ENCODE measurements around the gene ATG7.
"Not testable (repeated sequence)": the region's sequence is repeated elsewhere in the genome, so short reads cannot be mapped to it uniquely, and the experiment has no call there.

ATG7 gene

DNA sequence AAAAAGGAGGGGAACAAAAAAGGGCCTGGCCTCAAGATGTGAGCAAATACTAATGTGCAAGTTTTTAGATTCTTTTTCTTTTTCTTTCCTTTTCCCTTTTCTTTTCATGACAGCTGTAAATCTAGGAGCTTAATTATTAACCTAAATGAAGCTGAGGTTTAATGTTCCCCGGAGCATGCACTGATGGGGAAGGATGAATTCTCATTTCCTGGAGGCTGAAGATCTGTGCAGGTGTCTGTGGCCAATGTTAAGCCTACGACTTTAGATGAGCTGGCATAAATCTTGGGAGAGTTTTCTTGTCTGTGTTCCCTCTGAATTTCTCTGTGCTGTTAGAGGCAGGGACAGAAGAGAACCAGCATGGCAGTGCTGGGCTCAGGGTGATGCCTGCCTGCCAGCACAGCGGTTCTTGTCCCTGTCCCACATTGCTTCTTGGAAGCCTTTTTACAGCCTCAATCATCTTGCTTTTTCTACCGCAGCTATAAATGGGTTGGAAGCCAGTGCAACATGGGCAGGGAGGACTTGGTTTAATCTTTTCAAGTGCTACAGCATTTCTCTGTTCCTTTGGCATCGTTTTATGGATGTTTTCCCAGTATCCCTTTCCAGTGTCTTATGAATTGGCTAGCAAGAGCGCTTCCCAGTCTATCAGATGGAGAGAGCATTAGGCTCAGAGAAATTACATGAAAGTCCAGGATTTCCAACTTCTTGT lies 119.1 kb downstream of the ATG7 start:
- no peak for DNase-seq

DNA sequence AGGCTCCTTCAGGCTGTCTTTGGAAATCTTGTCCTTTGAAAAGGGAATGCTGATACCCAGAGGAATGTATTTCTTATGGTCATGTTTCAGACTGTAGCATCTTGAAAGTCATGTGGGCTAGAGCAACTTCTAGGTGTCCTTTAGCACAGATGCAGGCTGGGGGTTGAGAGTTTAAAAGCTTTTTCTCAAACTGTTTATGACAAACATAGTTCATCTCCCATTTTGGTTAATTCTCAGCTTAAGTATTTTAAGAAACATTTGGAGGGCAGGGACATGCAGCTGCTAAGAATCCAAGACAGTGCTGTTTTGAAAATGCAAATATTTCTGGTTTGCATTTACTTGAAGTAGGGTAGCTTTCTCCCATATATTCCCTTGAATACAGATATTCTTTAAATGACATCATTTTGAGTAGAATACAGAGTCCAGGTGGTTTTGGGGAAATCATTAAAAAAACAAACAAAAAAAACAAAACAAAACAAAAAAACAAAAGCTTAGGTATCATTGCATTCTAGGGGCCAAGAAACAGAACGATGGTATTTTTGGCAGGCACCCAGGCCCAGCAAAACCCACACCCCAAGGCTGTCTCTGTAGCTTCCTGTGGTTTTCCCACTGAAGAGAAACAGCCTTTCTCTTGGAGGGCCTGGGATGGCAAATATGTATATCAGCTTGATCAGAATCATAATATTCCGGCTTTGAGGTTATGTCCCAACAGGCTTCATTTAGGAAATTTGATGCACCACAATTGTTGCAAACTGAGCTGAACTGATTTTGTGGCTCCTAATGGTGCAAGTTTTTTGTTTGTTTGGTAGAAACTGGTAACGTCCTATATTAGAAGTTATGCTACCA lies 120.0 kb downstream of the ATG7 start:
- DNase-seq: no peak

DNA sequence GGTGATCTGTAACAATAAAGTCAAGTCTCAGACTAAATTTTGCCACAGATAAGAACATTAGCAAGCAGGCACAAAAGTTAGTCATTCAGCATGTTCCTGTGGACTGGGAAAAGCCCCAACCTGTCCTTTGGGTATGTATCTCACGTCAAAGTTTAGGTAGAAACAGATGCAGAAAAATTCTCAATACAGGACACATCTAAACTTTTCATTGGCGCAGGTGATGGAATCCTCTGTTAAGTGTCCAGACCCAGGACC lies 120.6 kb downstream of the ATG7 start:
- no peak for DNase-seq

DNA sequence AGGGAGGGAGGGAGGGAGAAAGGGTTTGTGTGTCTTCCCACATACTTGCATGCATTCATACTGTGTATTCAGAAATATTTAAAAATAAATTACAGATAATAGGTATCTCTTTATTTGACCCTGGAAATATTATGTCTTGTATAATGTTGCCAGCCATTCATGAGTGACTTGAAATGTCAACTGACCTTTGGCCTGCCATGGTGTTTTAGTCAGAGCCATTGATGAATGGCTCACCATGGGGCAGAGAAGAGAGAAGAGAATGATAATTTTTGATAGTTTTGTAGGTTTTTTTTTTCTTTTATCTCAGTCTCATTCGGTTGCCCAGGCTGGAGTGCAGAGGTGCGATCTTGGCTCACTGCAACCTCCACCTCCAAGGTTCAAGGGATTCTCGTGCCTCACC lies 121.2 kb downstream of the ATG7 start:
- no peak for DNase-seq

DNA sequence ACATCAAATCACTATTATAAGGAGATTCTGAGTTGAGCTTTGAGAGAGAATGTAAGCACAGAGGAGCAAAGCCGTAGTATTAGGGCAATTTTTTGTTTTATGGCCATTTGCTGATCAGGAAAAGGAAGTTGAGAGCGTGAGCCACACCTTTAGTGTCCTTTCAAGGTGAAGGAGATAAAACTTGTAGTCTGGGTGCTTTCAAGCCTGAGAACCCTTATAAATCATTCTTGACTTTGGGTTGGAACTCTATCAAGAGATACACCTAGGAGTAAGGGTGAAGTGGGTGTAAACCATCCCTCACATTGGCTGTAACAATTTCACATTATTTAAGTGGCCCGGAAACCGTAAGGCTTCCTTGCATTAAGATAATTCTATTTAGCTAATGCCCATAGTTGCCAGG lies 122.2 kb downstream of the ATG7 start:
- no peak for DNase-seq

DNA sequence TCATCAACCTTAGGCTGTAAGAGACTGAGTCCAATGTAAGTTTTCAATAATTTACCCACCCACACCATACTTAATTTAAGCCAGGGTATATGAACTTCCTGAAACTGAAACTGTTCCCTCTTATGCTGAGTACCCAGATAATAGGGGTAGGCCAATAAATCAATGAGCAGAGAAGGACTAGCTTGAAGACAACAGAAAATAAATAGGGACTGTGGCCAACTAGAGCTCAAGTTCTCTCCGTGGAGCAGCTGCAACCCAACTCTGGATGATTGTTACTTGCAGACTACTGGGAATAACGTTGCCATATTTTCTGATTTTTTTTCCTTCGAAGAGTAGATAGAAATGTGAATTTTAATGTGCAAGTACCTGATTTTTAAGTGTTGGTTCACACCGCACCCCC lies 128.0 kb downstream of the ATG7 start:
- DNase-seq: no peak

DNA sequence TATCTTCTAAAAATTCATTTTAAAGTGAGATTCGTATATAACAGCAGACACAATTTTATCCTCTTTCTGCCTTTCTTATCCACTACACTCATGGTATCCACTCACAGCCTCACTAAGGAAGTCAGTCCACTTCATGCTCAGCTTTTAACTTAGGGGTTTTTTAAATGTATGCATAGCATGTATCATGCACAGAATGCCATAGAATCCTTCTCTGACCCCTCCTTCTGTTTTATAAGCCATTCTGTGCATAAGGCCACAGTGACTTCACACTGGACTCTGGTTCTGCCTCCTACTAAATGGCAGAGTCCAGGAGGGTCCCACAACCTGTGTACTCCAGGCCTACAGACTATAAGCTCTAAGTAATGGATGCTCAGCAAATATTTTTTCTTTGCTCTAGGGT lies 129.2 kb downstream of the ATG7 start:
- no peak for DNase-seq

DNA sequence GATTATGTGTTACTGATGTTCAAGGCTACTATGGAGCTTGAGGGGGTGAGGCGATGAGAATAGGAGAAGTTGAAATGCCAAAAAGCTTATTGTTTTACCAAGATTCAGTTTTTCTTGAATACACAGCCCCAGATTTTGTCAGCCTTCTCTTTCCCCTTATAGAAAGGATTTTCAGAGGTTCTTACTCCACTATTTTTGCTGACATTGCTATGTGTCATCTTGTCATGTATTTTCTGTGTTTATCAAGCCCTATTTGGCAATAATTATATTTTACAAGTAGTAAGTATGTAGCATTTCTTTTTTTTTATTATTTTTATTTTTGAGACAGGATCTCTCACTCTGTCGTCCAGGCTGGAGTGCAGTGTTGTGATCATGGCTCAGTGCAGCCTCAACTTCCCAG lies 133.1 kb downstream of the ATG7 start:
- DNase-seq: no peak

DNA sequence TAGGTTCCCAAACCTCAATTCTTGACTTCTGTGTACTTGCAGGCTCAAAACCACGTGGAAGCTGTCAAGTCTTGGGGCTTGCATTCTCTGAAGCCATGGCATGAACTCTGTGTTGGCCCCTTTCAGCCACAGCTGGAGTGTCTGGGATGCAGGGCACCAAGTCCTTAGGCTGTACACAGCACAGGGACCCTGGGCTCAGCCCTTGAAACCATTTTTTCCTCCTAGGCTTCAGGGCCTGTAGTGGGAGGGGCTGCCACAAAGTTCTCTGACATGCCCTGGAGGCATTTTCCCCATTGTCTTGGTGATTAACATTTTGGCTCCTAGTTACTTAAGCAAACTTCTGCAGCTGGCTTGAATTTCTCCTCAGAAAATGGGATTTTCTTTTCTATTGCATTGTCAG lies 135.4 kb downstream of the ATG7 start:
- no peak for DNase-seq

DNA sequence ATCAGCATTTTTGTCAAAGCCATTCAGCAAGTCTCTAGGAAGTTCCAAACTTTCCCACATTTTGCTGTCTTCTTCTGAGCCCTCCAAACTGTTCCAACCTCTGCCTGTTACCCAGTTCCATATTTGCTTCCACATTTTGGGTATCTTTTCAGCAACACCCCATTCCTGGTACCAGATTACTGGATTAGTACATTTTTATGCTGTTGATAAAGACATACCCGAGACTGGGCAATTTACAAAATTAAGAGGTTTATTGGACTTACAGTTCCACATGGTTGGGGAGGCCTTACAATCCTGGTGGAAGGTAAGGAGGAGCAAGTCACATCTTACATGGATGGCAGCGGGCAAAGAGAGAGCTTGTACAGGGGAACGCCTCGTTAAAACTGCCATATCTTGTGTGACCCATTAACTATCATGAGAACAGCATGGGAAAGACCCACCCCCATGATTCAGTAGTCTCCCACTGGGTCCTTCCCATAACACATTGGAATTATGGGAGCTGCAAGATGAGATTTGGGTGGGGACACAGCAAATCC lies 136.2 kb downstream of the ATG7 start:
- not testable (repeated sequence) for DNase-seq

DNA sequence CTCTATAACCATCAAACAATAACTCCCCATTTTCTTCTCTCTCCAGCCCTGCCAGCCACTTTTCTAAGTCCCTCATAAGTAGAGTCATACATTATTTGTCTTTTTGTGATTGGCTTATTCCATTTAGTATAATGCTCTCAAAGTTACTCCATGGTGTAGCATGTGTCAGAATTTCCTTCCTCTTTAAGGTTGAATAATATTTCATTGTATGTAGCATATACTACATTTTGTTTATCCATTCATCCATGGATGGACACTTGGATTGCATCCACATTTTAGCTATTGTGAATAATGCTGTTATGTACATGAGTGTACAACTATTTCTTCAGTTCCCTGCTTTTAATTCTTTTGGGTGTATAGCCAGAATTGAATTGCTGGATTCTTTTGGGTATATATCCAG lies 138.4 kb downstream of the ATG7 start:
- DNase-seq: no peak

DNA sequence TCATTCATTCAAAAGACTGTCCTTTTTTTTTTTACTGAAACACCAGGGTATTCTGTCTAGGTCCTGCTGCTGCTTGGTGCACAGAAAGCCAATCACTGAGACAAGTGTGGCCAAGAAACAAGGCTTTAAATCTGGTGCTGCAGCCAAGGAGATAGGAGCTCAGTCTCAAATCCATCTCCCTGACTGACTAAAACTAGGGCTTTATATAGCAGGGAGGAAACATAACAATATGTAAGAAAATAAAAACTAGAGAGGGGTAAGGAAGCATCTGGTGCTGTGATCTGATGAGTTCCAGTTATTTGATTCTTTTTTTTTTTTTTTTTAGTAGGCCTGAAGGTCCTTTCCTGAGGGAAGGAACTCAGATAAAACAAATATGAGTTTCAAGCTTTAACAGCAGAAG lies 139.8 kb downstream of the ATG7 start:
- no peak for DNase-seq

DNA sequence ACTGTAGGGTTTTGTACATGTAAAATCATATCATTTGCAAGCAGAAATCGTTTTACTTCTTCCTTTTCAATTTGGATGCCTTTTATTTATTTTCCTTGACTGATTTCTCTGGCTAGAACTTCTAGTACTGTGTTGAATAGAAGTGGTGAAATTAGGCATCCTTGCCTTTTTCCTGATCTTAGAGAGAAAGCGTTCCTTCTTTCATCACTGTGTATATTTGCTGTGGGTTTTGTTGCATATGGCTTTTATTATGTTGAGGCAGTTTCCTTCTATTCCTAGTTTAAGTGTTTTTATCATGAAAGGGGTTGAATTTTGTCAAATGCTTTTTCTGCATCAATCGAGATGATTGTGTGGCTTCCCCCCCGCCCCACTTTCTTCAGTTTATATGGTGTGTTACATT lies 140.9 kb downstream of the ATG7 start:
- DNase-seq: no peak

DNA sequence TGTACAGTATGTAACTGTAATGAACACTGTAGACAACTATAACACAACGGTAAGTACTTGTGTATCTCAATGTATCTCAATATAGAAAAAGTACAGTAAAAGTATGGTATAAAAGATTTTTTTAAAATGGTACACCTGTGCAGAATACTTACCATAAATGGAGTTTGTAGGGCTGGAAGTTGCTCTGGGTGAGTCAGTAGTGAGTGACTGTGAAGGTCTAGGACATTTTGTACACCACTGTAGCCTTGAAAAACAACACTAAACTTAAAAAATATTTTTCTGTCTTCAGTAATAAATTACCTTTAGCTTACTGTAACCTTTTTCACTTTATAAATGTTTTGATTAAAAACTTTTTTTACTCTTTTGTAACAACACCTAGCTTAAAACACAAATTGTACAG lies 142.9 kb downstream of the ATG7 start:
- no peak for DNase-seq

DNA sequence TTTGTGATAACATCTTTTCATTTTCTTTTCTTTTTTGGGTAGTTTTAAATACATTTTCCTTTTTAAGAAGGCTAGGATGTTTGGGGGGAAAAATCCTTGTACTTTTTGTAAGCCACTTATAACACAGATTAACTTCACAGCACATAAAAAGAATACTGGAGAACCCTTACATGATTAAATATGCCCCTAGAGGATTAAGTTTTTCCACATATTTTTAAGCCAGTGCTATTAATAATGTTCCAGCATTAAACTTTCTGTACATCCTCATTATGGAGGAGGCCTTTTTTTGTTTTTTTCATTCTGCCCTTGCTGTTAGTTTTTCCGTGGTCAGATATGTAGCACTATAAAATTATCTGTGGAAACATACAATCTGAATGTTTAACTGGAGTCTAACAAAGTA lies 147.9 kb downstream of the ATG7 start:
- no peak for DNase-seq

DNA sequence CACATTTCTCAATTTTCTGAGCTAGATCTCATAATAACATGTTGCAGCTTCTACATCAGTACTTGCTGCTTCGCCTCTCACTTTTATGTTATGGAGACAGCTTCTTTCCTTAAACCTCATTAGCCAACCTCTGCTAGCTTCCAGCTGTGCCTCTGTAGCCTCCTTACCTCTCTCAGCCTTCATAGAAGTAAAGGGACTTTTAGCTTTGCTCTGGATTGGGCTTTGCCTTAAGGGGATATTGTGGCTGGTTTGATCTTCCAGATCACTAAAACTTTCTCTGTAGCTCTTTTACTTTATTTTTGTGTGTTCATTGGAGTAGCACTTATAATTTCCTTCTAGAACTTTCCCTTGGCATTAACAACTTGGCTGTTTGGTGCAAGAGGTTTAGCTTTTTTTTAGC lies 150.1 kb downstream of the ATG7 start:
- no peak for DNase-seq

DNA sequence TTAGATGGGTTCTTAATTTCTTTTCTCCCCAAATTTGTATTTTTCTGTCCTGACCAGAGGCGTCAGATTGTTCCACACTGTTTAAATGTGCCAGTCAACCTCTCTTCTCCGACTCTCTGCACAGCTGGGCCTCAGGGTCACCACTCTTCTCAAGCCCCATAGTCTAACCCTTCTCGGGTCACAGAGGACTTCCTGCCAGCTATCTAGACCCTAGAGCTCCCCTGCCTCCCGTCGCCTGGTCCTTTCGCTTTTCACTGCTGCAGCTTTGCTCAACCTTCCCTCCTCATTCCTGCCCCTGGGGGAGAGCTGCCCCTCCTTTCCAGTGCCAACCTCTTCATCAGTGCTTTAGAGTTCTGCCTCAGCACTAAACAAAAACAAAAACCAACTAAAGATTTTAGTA lies 151.7 kb downstream of the ATG7 start:
- DNase-seq: no peak

DNA sequence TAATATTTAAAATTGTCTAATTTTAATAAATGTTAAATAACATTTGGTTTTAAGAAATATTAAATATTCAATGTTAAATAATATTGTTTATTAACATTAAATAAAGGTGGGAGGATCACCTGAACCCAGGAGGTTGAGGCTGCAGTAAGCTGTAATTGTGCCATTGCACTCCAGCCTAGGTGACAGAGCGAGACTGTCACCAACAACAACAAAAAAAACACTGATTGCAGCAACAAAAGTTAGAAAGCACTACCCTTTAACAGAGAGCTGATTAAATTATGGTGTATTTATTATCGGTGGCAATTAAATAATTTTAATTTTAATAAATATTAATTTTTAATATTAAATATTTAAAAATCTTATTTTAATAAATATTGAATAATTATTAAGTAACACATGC lies 152.1 kb downstream of the ATG7 start:
- DNase-seq: no peak

DNA sequence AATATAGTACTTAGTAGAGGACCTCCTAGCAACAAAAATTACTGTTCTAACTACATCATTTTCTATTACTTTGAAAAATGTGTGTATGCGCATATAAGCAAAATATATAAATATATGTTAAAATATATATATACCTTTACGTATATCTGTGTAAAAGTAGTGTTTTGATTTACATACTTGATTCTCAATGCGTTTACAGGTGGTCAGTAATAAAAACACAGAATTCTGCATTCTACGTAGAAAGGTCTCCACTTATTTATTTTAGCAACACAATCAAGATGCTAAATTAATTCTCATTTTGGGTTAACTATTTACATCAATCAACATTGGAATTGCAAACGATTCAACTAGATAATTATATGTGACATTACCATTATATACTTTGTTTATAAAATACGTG lies 158.0 kb downstream of the ATG7 start:
- DNase-seq: no peak

DNA sequence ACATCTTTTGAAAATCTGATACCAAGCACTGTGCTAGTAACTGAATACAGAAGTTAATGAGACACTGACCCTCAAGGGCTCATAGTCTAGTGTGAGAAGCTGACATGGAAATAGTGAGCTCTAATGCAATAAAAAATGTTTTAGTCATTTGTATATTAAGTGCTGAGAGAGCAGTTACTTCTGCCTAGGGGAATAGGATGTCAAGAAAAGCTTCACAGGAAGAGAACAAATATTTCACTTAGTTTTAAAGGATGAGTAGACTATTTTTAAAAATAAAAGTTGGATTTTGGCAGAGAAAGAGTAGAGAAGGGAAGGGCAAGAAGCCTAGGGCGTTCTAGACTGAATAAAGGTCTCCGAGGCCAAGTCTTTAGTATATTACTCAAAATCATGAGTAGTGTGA lies 158.4 kb downstream of the ATG7 start:
- DNase-seq: no peak

DNA sequence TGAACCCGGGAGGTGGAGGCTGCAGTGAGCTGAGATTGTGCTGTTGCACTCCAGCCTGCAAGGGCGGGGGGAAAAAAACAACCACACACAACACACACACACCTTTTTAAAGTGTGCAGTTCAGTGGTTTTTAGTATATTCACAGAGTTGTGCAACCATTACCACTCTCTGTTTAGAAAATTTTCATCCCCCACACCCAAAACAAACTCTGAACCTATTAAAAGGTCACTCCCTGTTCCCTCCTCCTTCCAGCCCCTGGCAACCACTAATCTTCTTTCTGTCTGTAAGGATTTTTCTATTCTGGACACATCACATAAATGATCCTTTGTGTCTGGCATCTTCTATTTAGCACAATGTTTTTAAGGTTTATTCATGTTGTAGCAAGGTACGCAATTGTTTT lies 159.1 kb downstream of the ATG7 start:
- DNase-seq: no peak

DNA sequence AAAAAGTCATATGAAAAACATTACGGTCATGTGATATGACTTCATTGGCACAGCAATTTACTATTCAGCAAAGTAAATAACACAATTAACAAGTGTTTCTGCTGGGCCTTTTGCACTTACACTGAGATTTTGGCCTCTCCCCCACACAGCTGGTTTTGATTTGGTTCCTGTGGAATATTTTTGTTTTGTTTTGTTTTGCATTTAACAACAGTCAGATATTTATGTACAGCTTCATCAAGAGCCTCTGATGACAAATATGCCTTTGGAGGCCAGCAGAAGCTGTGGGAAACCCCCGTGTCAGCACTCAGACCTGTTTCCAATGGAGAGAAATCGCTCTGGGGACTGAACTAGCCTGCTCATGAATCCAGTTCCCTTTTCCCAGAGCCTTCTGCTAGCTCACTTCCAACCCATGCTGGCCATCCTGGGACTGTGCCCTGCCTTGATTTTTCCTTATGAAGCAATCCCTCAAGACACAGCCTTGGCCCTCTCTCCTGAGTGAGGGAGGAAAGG lies 161.9 kb downstream of the ATG7 start:
- DNase-seq: peak; percentile 26 to 76

DNA sequence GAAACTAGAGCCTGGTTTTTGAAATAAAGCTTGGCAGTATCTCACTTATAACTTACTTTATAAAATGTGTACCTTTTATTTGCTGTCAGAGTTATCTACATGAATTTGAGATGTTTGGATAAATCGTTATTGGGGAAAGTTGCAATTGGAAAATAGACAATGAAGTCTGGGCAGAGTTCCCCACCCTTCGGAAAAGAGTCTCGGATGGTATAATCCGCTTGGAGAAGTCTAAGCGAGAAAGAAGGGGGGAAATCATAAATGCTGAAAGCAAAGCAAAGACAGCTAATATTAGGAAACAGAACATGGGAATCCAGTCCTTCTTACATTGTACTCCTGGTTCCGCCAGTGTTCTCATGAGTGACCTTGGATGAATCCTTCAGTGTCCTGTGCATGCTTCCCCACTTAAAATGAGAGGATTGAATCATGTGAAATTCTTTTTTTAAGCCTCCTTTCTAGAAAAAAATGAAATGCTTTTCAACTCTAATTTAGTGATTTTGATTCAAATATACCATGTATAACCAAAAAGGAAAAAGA lies 162.4 kb downstream of the ATG7 start:
- no peak for DNase-seq
